HepG2 (cell line): ENCODE data around the gene THOC6. TPM values are rescaled to one million over a fixed set of nuclear protein-coding genes. Genes with fewer than 3 reads are reported as not detected.

Experiments used
- ADNP ChIP-seq: sonication (generic); formaldehyde crosslinking; IDR thresholded peaks from 2 replicates; pipeline ENCODE4 v1.4.0; 2020; ENCODE audit warnings: missing genetic modification reagents
- AKAP8 ChIP-seq: sonication (generic); formaldehyde crosslinking; IDR thresholded peaks from 2 replicates; pipeline ENCODE4 v1.5.1; 2020; ENCODE audit warnings: mild to moderate bottlenecking, missing genetic modification reagents
- DDIT3 ChIP-seq: sonication (generic); formaldehyde crosslinking; IDR thresholded peaks from 2 replicates; pipeline ENCODE4 v1.4.0; 2020; ENCODE audit warnings: mild to moderate bottlenecking, missing genetic modification reagents
- DMAP1 ChIP-seq: IDR thresholded peaks from 2 replicates; pipeline ENCODE4 v1.6.1; 2016
- EP300 ChIP-seq, 3 experiments: sonication (generic) in 1 of 3; formaldehyde crosslinking in 1 of 3; IDR thresholded peaks; 2 replicates each; pipeline versions ENCODE4 v1.5.1 to v1.6.1; 2011 to 2020; ENCODE audit warnings: low read depth in 2 of 3, low read length in 2 of 3, borderline replicate concordance in 1 of 3, improper control_type of control experiment in 1 of 3, mild to moderate bottlenecking in 1 of 3, missing genetic modification reagents in 1 of 3, moderate library complexity in 1 of 3
- HINFP ChIP-seq: sonication (generic); formaldehyde crosslinking; IDR thresholded peaks from 2 replicates; pipeline ENCODE4 v1.4.0; 2020; ENCODE audit warnings: low read depth, mild to moderate bottlenecking, missing genetic modification reagents
- HNRNPK ChIP-seq: fragments of 200-400 bp; formaldehyde crosslinking; IDR thresholded peaks from 2 replicates; pipeline ENCODE4 v1.6.1; 2018; ENCODE audit warnings: low read length, low read depth, moderate library complexity, mild to moderate bottlenecking; ENCODE audit not compliant: poor library complexity, severe bottlenecking
- HNRNPUL1 ChIP-seq: fragments of 200-400 bp; formaldehyde crosslinking; IDR thresholded peaks from 2 replicates; pipeline ENCODE4 v1.6.1; 2017; ENCODE audit warnings: low read depth, mild to moderate bottlenecking, low read length, moderate library complexity
- IRF2 ChIP-seq: IDR thresholded peaks from 2 replicates; pipeline ENCODE4 v1.6.1; 2018; ENCODE audit warnings: missing genetic modification reagents, missing compliant biosample characterization
- KLF6 ChIP-seq: IDR thresholded peaks from 2 replicates; pipeline ENCODE4 v1.8.0; 2016; ENCODE audit warnings: missing biosample characterization, missing genetic modification reagents
- MEIS1 ChIP-seq: sonication (generic); formaldehyde crosslinking; IDR thresholded peaks from 2 replicates; pipeline ENCODE4 v1.9.0; 2021; ENCODE audit warnings: mild to moderate bottlenecking, missing genetic modification reagents, moderate library complexity, borderline replicate concordance
- NCOA1 ChIP-seq: sonication (generic); formaldehyde crosslinking; IDR thresholded peaks from 2 replicates; pipeline ENCODE4 v1.9.0; 2021; ENCODE audit warnings: missing genetic modification reagents
- NFKBIZ ChIP-seq: IDR thresholded peaks from 2 replicates; pipeline ENCODE4 v1.6.1; 2018; ENCODE audit warnings: missing genetic modification reagents, missing compliant biosample characterization
- SIN3A ChIP-seq: IDR thresholded peaks from 2 replicates; pipeline ENCODE4 v1.6.1; 2011; ENCODE audit warnings: low read depth, mild to moderate bottlenecking, control low read depth, low read length, borderline replicate concordance
- SRY ChIP-seq: sonication (generic); formaldehyde crosslinking; IDR thresholded peaks from 2 replicates; pipeline ENCODE4 v1.8.0; 2022; ENCODE audit warnings: mild to moderate bottlenecking, missing genetic modification reagents
- TBL1XR1 ChIP-seq: fragments of 150-350 bp; IDR thresholded peaks from 2 replicates; pipeline ENCODE4 v1.6.1; 2014; ENCODE audit warnings: borderline replicate concordance, low read length; ENCODE audit not compliant: partially characterized antibody
- USF2 ChIP-seq, 2 experiments: sonication (generic) in 1 of 2; formaldehyde crosslinking in 1 of 2; IDR thresholded peaks; 2 replicates each; pipeline versions ENCODE4 v1.5.1 to v1.6.1; 2011 to 2020; ENCODE audit warnings: borderline replicate concordance in 1 of 2, low read depth in 1 of 2, low read length in 1 of 2, mild to moderate bottlenecking in 1 of 2, missing genetic modification reagents in 1 of 2, moderate library complexity in 1 of 2
- ZBTB34 ChIP-seq: sonication (generic); formaldehyde crosslinking; IDR thresholded peaks from 2 replicates; pipeline ENCODE4 v1.8.0; 2022; ENCODE audit warnings: mild to moderate bottlenecking, missing genetic modification reagents
- ZNF354B ChIP-seq: sonication (generic); formaldehyde crosslinking; IDR thresholded peaks from 2 replicates; pipeline ENCODE4 v1.8.0; 2022; ENCODE audit warnings: mild to moderate bottlenecking, missing genetic modification reagents
- ZNF572 ChIP-seq: sonication (generic); formaldehyde crosslinking; IDR thresholded peaks from 2 replicates; pipeline ENCODE4 v1.5.1; 2020; ENCODE audit warnings: mild to moderate bottlenecking, missing genetic modification reagents
- ZNF709 ChIP-seq: sonication (generic); formaldehyde crosslinking; IDR thresholded peaks from 2 replicates; pipeline ENCODE4 v1.5.0; 2020; ENCODE audit warnings: mild to moderate bottlenecking, missing genetic modification reagents
- ZNF772 ChIP-seq: sonication (generic); formaldehyde crosslinking; IDR thresholded peaks from 2 replicates; pipeline ENCODE4 v1.5.0; 2020; ENCODE audit warnings: mild to moderate bottlenecking, missing genetic modification reagents
- ZNF777 ChIP-seq: sonication (generic); formaldehyde crosslinking; IDR thresholded peaks from 2 replicates; pipeline ENCODE4 v1.4.0; 2020; ENCODE audit warnings: missing genetic modification reagents
- polyA plus RNA-seq, 8 experiments: library from polyadenylated mRNA; depleted of rRNA in 3 of 8; stranded (reverse) in 7 of 8; unstranded in 1 of 8; fragments of >200 nt; fragmentation: Illumina TruSeq in 4 of 8; extraction: Trizol in 4 of 8; gene quantifications; 2 replicates each; pipeline versions ENCODE4 v1.2.1 to v1.2.3, GENCODE V29; 2011 to 2016; ENCODE audit warnings: low read depth in 4 of 8, missing spikeins in 1 of 8, mixed read lengths in 1 of 8; ENCODE audit not compliant: insufficient read depth in 1 of 8
- total RNA-seq, 5 experiments: library from RNA; depleted of rRNA; stranded (reverse); fragments of >200 nt; fragmentation: Illumina TruSeq; extraction: Trizol; gene quantifications; 2 replicates each; pipeline ENCODE4 v1.2.3, GENCODE V29; 2016; ENCODE audit warnings: low read depth in 1 of 5

THOC6 gene
- total and polyA plus RNA-seq, 2 of the 13 experiments (the other 11 are each of a cell fraction or from before 2014, with no cell fraction given) = 32.1 to 37.0 TPM

GRCh38 chr16:3023669-3024478 is at the start of gene THOC6, which contains the start of gene HCFC1R1 (continued):
- TF ChIP-seq USF2 (IDR thresholded peaks at IDR 0.05; ENCODE audit: low read depth, low read length) (peak; percentile 79), USF2 (CRISPR knock-in tag; IDR thresholded peaks at IDR 0.05; ENCODE audit: borderline replicate concordance) (peak; percentile 94; the same call in 1 of the 2 replicates), AKAP8 (CRISPR knock-in tag) (peak; percentile 87), ZNF572 (CRISPR knock-in tag) (peak; percentile 93; the same call in 1 of the 2 replicates), TBL1XR1 (peak; percentile 56), HNRNPUL1 (peak; percentile 69; the same call in 1 of the 2 replicates), DDIT3 (no peak), DMAP1 (peak; percentile 92), NCOA1 (CRISPR knock-in tag) (no peak), SIN3A (peak; percentile 54; the same call in 1 of the 2 replicates), ZBTB34 (CRISPR knock-in tag) (peak; percentile 91), HNRNPK (peak; percentile 99), IRF2 (peak; percentile 96), ZNF777 (peak; percentile 84), ZNF772 (CRISPR knock-in tag) (peak; percentile 90; the same call in 1 of the 2 replicates), EP300 (IDR thresholded peaks at IDR 0.05; ENCODE audit: low read depth in 2 of 2, low read length in 2 of 2) (no peak), EP300 (CRISPR knock-in tag; IDR thresholded peaks at IDR 0.05; ENCODE audit: borderline replicate concordance) (no peak; the same call in 1 of the 2 replicates), MEIS1 (CRISPR knock-in tag) (peak; percentile 80), ADNP (CRISPR knock-in tag) (no peak), ZNF354B (peak; percentile 92), HINFP (peak; percentile 81), ZNF709 (CRISPR knock-in tag) (0 out of 2 replicates have a peak, but pooled peaks have one; percentile 76), SRY (peak; percentile 79), NFKBIZ (peak; percentile 41; the same call in 1 of the 2 replicates), KLF6 (0 out of 2 replicates have a peak, but pooled peaks have one; percentile 59)
